M059J (cell line): ENCODE results near the gene CGN. TPM values are rescaled to one million over a fixed set of nuclear protein-coding genes. Genes with fewer than 3 reads are reported as not detected.

Experiments
- total RNA-seq: library from RNA; depleted of rRNA; stranded (reverse); fragments of >200 nt; shearing (Covaris generic); gene quantifications from 2 replicates; pipeline ENCODE4 v1.2.3, GENCODE V29; 2014; rRNA removed

Gene CGN
- total RNA-seq, 1 experiment from 2014 or later = 1.5 TPM

Other genes with a start within 250 kb of the CGN start
- 14.3 and 27.3 TPM in 2 replicates for gene ZNF687, start 229.1 kb upstream of the CGN start, total RNA-seq
- gene PI4KB, start 184.0 kb upstream of the CGN start, total RNA-seq = 40.7 and 52.2 TPM in 2 replicates
- gene RFX5, start 164.1 kb upstream of the CGN start, total RNA-seq = 57.6 and 67.2 TPM in 2 replicates
- 2.6 and 4.5 TPM in 2 replicates for gene SELENBP1, start 138.7 kb upstream of the CGN start, total RNA-seq
- 503 and 619 TPM in 2 replicates for gene PSMB4, start 111.8 kb upstream of the CGN start, total RNA-seq
- 14.2 and 21.6 TPM in 2 replicates for gene POGZ, start 51.9 kb upstream of the CGN start, total RNA-seq
- gene TUFT1, start 28.9 kb downstream of the CGN start, total RNA-seq = 13.2 and 21.1 TPM in 2 replicates
- 22.4 and 29.1 TPM in 2 replicates for gene SNX27, start 100.7 kb downstream of the CGN start, total RNA-seq
- gene CELF3, start 205.4 kb downstream of the CGN start, total RNA-seq = not detected in 2 replicates
- not detected in 2 replicates for gene RIIAD1, start 210.1 kb downstream of the CGN start, total RNA-seq